ENCODE results near the gene ALDH1A1. TPM values are rescaled to one million over a fixed set of nuclear protein-coding genes. Genes with fewer than 3 reads are reported as not detected.
"Not testable (repeated sequence)": the region's sequence is repeated elsewhere in the genome, so short reads cannot be mapped to it uniquely, and the experiment has no call there.

ALDH1A1 gene
- total RNA-seq, 1 donor from 2014 or later: 527 TPM

- DNase-seq (ENCODE audit: low spot score) (no peak), ATAC-seq (no peak)
Measured at GRCh38 chr9:72946318-72946717, 6.5 kb downstream of the ALDH1A1 start.

- DNase-seq (ENCODE audit: low spot score) (no peak), ATAC-seq (peak; percentile 8)
Measured at GRCh38 chr9:72945391-72945790, 7.5 kb downstream of the ALDH1A1 start.

- DNase-seq (ENCODE audit: low spot score): no peak
- peak; percentile 4 for ATAC-seq
Measured at GRCh38 chr9:72943844-72944462, 8.9 kb downstream of the ALDH1A1 start.

- no peak for ATAC-seq
- DNase-seq (ENCODE audit: low spot score): no peak
Measured at GRCh38 chr9:72942451-72942850, 10.4 kb downstream of the ALDH1A1 start.

DNA sequence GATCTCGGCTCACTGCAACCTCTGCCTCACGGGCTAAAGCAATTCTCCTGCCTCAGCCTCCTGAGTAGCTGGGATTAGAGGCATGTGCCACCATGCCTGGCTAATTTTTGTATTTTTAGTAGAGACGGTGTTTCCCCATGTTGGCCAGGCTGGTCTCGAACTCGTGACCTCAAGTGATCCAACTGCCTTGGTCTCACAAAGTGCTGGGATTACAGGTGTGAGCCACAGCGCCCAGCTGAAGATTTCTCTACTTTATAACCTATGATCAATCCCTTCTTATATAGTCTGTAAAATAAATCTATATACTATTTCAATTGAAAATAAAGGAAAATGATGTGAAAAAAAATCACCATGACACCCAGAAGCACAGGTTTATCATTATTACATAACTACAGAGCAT lies 13.3 kb downstream of the ALDH1A1 start:
- not testable (repeated sequence) for DNase-seq (ENCODE audit: low spot score); ATAC-seq

DNA sequence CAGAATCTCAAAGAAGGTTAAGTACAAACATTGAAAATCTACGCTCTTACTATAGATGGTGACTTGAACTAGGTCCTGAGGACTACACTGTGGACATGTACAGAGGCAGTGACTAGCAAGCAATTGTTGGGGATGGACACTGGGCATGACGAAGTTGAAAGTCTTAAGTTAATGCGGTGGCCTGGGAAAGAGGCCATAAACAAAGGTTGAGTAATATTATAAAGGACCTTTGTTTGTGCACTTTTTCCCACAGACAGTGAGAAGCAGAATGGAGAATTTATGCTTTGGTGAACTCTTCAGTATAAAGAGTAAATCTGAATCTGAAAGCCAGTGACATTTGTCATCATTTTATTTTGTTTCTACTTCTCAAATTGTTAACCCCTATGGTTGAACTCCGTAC lies 15.3 kb downstream of the ALDH1A1 start:
- DNase-seq (ENCODE audit: low spot score) (no peak), ATAC-seq (peak; percentile 62)

DNA sequence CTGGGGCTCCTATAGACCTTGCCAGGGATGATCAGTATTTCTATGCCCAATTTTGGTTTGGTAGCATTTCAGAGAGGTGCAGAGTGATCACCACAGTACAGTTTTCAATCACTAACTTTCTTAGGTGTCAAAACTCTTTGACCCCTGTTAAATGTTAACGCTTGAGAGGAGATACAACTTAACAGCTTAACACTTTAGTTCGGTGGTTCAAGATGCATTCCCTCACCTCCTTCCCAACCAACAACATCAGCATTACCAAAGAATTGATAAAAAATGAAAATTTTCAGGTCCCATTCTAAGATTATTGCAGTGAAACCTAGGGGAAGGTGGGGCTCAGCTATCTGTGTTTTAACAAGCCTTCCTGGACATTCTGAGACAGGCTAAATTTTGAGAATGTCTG lies 16.2 kb downstream of the ALDH1A1 start:
- peak; percentile 10 for ATAC-seq

DNA sequence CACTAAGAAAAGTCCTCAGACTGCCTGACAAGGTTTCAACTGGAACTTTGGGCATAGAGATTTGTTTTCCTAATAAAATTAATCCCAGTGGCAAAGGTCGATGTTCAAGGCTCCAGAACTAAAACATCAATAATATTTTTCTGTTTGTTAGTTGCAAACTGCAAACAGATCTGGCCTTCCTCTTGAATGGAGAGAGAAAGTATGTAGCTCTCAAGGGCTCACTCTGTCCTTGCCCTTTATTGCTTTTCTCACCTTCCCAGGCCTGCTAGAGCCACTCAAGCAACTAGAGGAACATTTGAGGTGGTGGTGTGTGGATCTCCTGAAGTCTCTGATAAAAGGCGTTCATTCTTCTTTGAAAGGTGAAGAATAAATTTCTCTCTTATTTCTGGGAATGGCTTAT lies 16.6 kb downstream of the ALDH1A1 start:
- no peak for DNase-seq (ENCODE audit: low spot score)
- ATAC-seq: peak; percentile 31

More for the DNA sequence above, 16.2 kb downstream of the ALDH1A1 start:
- no peak for DNase-seq (ENCODE audit: low spot score)

DNA sequence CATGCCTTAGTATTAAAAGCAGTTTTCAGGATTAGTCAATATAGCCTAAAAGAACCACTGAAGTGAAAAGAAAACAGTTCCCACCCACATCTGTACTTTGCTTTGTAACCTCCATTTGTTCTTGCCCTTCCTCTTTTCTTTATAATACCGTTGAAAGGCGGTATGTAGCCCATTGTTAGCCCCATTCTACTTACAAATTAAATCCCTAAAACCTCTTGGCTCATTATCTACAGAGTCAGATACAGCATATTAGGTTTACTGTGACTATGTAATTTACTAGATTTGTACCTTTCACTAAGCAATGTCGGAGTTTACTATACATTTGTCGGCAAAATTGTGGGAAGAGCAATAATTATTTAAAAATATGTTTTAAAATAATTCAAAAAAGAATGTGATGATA lies 17.3 kb downstream of the ALDH1A1 start:
- no peak for DNase-seq (ENCODE audit: low spot score)
- ATAC-seq: no peak

DNA sequence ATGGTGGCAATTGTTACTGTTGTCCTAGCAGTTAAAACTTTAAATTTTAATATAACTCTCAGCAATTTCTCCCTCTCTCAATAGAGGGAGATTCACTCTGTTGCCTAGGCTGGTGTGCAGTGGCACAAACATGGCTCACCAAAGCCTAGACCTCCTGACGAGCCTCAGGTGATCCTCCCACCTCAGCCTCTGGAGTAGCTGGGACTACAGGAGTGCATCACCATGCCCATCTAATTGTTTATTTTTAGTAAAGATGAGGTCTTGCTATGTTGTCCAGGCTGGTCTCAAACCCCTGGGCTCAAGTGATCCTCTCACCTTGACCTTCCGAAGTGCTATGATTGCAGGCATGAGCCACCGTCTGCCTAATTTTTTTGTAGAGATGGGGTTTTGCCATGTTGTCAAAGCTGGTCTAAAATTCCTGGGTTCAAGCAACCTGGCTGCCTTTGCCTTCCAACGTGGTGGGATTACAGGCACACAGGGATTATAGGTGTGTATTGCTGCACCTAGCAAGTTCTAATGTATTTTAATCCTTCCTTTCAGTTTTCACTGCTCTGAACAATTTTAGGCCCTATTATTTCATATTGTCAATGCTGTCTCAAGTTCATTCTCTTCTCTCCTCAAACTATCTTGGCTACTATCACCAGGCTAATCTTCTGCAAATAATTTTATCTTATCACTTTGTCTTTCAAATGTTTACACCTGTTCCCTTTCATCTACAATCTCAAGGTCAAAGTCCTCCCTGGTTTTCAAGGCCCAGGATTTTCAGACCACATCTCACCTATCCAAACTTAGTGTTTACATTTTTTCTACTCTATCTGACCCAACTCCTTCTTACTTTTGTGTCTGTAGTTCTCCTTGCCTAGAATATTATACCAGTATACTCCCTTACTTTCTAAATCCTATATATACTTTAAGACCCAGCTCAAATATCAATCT lies 18.9 kb downstream of the ALDH1A1 start:
- no peak for DNase-seq (ENCODE audit: low spot score)
- peak; percentile 50 for ATAC-seq

GRCh38 chr9:72932619-72933018 lies 20.2 kb downstream of the ALDH1A1 start:
- ATAC-seq (no peak), DNase-seq (ENCODE audit: low spot score) (no peak)

GRCh38 chr9:72931897-72932296 lies 21.0 kb downstream of the ALDH1A1 start:
- DNase-seq (ENCODE audit: low spot score) (no peak), ATAC-seq (no peak)

GRCh38 chr9:72931437-72931836 lies 21.4 kb downstream of the ALDH1A1 start:
- ATAC-seq: peak; percentile 5

GRCh38 chr9:72930828-72931227 lies 22.0 kb downstream of the ALDH1A1 start:
- no peak for ATAC-seq
- no peak for DNase-seq (ENCODE audit: low spot score)

More at GRCh38 chr9:72931437-72931836, 21.4 kb downstream of the ALDH1A1 start:
- no peak for DNase-seq (ENCODE audit: low spot score)

- DNase-seq (ENCODE audit: low spot score) (no peak), ATAC-seq (no peak)
Measured at GRCh38 chr9:72929542-72929941, 23.3 kb downstream of the ALDH1A1 start.

GRCh38 chr9:72928042-72928507 lies 24.8 kb downstream of the ALDH1A1 start:
- ATAC-seq (no peak), DNase-seq (ENCODE audit: low spot score) (no peak)

DNA sequence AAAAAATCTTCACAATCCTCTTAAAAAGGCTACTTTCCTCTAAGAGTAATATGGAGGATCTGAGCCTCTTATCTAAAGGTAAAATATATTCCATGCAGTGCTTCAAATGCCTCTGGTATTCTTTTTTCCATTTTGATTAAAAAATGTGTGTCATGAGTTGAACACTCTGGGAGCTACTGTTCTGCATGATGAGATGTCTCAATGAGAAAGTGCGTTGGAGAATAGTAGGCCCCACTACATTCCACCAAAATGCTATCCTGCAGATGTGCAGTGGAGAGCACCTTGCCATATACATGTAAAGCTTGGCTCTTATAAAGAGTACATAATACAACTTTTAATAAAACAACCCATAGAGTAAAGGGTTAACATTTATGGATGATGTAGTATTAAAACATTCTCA lies 26.3 kb downstream of the ALDH1A1 start:
- ATAC-seq (no peak), DNase-seq (ENCODE audit: low spot score) (no peak)

GRCh38 chr9:72925891-72926290 lies 27.0 kb downstream of the ALDH1A1 start:
- peak; percentile 72 for ATAC-seq
- peak; percentile 53 for DNase-seq (ENCODE audit: low spot score)

DNA sequence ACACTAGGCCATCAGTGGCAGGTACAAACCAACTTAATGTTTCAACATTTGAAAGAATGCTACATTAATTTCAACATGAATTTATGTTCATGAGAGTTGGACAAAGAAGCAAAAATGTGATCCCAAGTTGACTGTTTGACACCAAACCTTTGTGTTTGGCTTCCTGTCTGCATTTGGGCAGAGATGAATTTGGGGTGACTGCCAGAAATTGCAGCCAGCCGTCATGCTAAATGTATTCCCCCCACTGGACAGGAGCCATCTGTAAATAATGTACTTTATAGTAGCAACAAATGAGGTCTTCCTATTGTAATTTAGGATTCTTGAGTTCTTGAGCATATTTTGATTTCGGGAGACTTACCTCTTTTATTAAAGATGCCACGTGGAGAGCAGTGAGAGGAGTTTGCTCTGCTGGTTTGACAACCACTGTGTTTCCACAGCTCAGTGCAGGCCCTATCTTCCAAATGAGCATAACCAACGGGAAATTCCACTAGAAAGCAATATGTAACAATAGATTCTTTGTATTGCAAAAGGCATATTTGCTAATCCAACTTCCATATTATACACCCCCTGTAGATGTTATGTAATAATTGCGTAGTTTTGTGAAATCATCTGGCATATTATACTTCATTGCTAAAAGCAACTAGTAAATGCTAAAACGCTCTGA lies 27.6 kb downstream of the ALDH1A1 start:
- ATAC-seq: peak; percentile 54

DNA sequence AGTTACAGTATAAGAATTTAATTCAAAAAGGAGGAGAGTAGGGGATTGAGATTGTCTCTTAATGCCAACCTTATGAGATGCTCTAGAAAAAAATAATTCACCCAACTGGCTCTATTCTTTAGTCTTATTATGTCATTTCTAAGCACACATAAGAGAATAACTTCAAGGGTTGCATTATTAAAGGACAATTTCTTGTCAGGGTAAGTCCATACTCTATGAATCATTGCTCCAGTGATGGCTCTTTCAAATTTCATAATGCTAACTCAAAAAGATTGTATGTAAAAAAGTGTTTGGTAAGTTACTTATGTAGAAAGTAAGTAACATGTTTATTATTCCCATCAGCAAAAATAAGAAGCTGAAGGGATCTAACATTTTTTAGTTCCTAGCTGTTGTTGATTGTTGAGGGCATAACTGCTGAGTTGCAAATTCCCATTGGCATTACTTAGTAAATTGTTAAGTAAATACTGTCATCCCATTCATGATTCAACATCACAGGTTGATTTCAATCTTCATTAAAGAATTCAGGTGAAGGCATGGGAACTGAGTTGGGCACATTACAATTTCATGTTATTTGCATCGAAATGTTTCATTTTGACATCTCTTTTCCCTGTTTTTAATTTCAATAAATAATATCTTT lies 28.6 kb downstream of the ALDH1A1 start:
- ATAC-seq (no peak), DNase-seq (ENCODE audit: low spot score) (no peak)

More for the DNA sequence above, 27.6 kb downstream of the ALDH1A1 start:
- DNase-seq (ENCODE audit: low spot score): no peak

DNA sequence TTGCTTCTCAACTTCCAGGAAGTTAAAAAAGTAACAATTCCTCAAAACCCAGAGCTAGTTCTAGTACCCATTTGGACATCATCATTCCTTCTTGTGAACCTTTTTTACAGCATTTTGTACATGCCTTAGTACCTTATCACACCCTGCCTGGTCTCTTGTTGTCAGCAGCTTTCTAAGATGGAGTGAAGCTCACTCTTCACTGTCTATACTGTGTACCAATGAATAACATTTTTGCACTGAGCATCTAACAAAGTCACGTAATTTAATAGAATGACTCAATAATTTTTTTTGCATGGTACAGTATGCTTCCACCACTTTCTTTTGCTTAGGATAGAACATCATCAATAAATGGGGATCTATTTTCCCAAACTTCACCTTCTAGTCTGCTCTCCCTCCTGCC lies 29.8 kb downstream of the ALDH1A1 start:
- no peak for DNase-seq (ENCODE audit: low spot score)
- ATAC-seq: no peak

Data from left lobe of liver (tissue), 2 donors.